OCI-LY1 (cell line): ENCODE measurements around the gene RASGRF2.

Experiments used
- H2AFZ ChIP-seq: fragments of 200-600 bp; sonication (generic), shearing (Covaris generic); 2 replicates; pipeline ENCODE4 v1.6.0; 2014; ENCODE audit warnings: antibody characterized with exemption, mild to moderate bottlenecking, low read length
- H3F3A ChIP-seq: fragments of 200-600 bp; sonication (generic), shearing (Covaris generic); 2 replicates; pipeline ENCODE4 v1.6.0; 2014; ENCODE audit warnings: mild to moderate bottlenecking, antibody characterized with exemption, low read length, moderate library complexity; ENCODE audit not compliant: insufficient read depth
- H3K27ac ChIP-seq: fragments of 200-600 bp; sonication (generic); 2 replicates; pipeline ENCODE4 v1.5.1; 2014; ENCODE audit warnings: low read length, mixed run types, mild to moderate bottlenecking, low read depth; ENCODE audit not compliant: poor library complexity, severe bottlenecking
- H3K27me3 ChIP-seq: fragments of 200-600 bp; sonication (generic); 2 replicates; pipeline ENCODE4 v1.6.0; 2014; ENCODE audit warnings: antibody characterized with exemption, mild to moderate bottlenecking, low read length, moderate library complexity; ENCODE audit not compliant: insufficient read depth
- H3K36me3 ChIP-seq: fragments of 200-600 bp; sonication (generic); 2 replicates; pipeline ENCODE4 v1.6.1; 2014; ENCODE audit warnings: mild to moderate bottlenecking, antibody characterized with exemption, low read length, moderate library complexity, mixed read lengths; ENCODE audit not compliant: insufficient read depth
- H3K4me1 ChIP-seq: fragments of 200-600 bp; sonication (generic); 2 replicates; pipeline ENCODE4 v1.5.1; 2014; ENCODE audit warnings: mild to moderate bottlenecking, low read length, moderate library complexity; ENCODE audit not compliant: insufficient read depth, severe bottlenecking
- H3K4me2 ChIP-seq: fragments of 200-600 bp; sonication (generic), shearing (Covaris generic); 2 replicates; pipeline ENCODE4 v1.6.1; 2014; ENCODE audit warnings: low read length
- H3K4me3 ChIP-seq: fragments of 200-600 bp; sonication (generic); 2 replicates; pipeline ENCODE4 v1.5.1; 2014; ENCODE audit warnings: low read length, low read depth, mild to moderate bottlenecking, mixed read lengths; ENCODE audit not compliant: poor library complexity, severe bottlenecking
- H3K79me2 ChIP-seq: fragments of 200-600 bp; shearing (Covaris generic); 2 replicates; pipeline ENCODE4 v1.6.1; 2016; ENCODE audit warnings: mixed run types, low read length, mixed read lengths; ENCODE audit not compliant: insufficient read depth
- H3K9ac ChIP-seq: fragments of 200-600 bp; sonication (generic), shearing (Covaris generic); 2 replicates; pipeline ENCODE4 v1.6.1; 2014; ENCODE audit warnings: mild to moderate bottlenecking, low read length, mixed read lengths
- H3K9me2 ChIP-seq: fragments of 200-600 bp; sonication (generic), shearing (Covaris generic); 2 replicates; pipeline ENCODE4 v1.6.1; 2014; ENCODE audit warnings: low read depth, mild to moderate bottlenecking, low read length, mixed read lengths
- H3K9me3 ChIP-seq: fragments of 200-600 bp; shearing (Covaris generic); 2 replicates; pipeline ENCODE4 v1.6.1; 2014; ENCODE audit warnings: low read length, mixed read lengths
- H4K20me1 ChIP-seq: fragments of 200-600 bp; sonication (generic), shearing (Covaris generic); 2 replicates; pipeline ENCODE4 v1.6.0; 2016; ENCODE audit warnings: mild to moderate bottlenecking, low read length; ENCODE audit not compliant: insufficient read depth
- EZH2 ChIP-seq: fragments of 200-600 bp; sonication (generic), shearing (Covaris generic); IDR thresholded peaks from 2 replicates; pipeline ENCODE4 v1.8.0; 2017; ENCODE audit warnings: borderline replicate concordance, mixed run types, mild to moderate bottlenecking, antibody characterized with exemption, low read length, moderate library complexity, mixed read lengths
- TF ChIP-seq, protein P1 (sequence below): fragments of 200-600 bp; sonication (generic), shearing (Covaris generic); IDR thresholded peaks from 2 replicates; pipeline ENCODE4 v1.5.1; 2017; ENCODE audit warnings: mild to moderate bottlenecking, antibody characterized with exemption, low read length, moderate library complexity, mixed read lengths

Gene RASGRF2

DNA sequence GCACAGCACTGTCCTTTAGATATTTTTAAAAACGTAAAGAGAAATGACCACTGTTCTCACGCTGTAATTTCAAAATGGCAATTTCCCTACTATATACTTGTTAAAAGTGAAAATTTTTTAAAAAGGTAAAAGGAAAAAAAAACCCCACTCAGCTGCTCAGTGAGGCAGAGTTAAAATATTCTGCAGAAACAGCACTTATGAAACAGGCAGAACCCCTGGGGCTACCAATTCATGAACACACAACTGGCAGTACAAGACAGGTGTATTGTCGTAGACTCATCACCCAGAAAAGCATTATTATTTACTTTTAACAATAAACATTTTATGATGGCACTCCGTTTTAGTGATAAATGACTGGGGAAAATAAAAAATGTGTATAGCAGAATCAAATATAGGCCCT lies 1.5 kb upstream of the RASGRF2 start:
- H3K4me3 ChIP-seq, result no peak overlapping the region
- TF ChIP-seq EZH2, result no peak
- TF ChIP-seq, protein P1, sequence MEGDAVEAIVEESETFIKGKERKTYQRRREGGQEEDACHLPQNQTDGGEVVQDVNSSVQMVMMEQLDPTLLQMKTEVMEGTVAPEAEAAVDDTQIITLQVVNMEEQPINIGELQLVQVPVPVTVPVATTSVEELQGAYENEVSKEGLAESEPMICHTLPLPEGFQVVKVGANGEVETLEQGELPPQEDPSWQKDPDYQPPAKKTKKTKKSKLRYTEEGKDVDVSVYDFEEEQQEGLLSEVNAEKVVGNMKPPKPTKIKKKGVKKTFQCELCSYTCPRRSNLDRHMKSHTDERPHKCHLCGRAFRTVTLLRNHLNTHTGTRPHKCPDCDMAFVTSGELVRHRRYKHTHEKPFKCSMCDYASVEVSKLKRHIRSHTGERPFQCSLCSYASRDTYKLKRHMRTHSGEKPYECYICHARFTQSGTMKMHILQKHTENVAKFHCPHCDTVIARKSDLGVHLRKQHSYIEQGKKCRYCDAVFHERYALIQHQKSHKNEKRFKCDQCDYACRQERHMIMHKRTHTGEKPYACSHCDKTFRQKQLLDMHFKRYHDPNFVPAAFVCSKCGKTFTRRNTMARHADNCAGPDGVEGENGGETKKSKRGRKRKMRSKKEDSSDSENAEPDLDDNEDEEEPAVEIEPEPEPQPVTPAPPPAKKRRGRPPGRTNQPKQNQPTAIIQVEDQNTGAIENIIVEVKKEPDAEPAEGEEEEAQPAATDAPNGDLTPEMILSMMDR, result no peak
- no peaks in the 10 kb centered on the region for H4K20me1 ChIP-seq
- H3K79me2 ChIP-seq, result no peaks in the 10 kb centered on the region
- H3K36me3 ChIP-seq, result no peaks in the 10 kb centered on the region
- H3F3A ChIP-seq, result no peaks in the 10 kb centered on the region
- H3K27me3 ChIP-seq, result no peaks in the 10 kb centered on the region; the same call in 1 of the 2 replicates
- no peaks in the 10 kb centered on the region for H3K4me1 ChIP-seq
- no peak overlapping the region for H3K9ac ChIP-seq
- H3K9me2 ChIP-seq, result no peaks in the 10 kb centered on the region
- no peak overlapping the region for H3K4me2 ChIP-seq
- H3K27ac ChIP-seq, result no peak overlapping the region
- no peaks in the 10 kb centered on the region for H3K9me3 ChIP-seq
- no peak overlapping the region for H2AFZ ChIP-seq

DNA sequence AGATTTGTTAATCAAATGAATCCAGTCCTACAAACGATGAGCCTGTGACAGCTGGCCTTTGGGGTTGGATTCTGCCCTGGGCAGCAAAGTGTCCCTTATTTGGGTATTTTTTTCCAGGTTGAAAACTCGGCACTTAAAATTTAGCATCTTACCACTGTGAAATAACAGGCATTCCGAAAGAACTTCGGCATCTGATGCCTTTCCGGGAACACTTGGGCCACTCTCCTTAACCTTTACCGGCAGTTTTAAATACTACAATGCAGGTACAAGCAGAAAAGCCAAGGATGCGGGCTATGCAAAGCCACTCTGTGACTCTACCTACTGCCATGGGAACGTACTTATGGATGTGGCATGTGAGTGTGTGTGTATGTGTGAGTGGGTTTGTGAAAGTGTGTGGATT lies 1.0 kb upstream of the RASGRF2 start:
- Histone ChIP-seq H3K27ac (no peak overlapping the region), H3K4me3 (no peak overlapping the region), H3K36me3 (no peaks in the 10 kb centered on the region), H3K9ac (no peak overlapping the region), H2AFZ (no peak overlapping the region), H3K9me3 (no peaks in the 10 kb centered on the region), H3F3A (no peaks in the 10 kb centered on the region), H4K20me1 (no peaks in the 10 kb centered on the region), H3K9me2 (no peaks in the 10 kb centered on the region), H3K27me3 (no peaks in the 10 kb centered on the region; the same call in 1 of the 2 replicates), H3K79me2 (no peaks in the 10 kb centered on the region), H3K4me1 (no peaks in the 10 kb centered on the region), H3K4me2 (no peak overlapping the region)
- TF ChIP-seq, protein P1, result no peak
- TF ChIP-seq EZH2, result no peak

DNA sequence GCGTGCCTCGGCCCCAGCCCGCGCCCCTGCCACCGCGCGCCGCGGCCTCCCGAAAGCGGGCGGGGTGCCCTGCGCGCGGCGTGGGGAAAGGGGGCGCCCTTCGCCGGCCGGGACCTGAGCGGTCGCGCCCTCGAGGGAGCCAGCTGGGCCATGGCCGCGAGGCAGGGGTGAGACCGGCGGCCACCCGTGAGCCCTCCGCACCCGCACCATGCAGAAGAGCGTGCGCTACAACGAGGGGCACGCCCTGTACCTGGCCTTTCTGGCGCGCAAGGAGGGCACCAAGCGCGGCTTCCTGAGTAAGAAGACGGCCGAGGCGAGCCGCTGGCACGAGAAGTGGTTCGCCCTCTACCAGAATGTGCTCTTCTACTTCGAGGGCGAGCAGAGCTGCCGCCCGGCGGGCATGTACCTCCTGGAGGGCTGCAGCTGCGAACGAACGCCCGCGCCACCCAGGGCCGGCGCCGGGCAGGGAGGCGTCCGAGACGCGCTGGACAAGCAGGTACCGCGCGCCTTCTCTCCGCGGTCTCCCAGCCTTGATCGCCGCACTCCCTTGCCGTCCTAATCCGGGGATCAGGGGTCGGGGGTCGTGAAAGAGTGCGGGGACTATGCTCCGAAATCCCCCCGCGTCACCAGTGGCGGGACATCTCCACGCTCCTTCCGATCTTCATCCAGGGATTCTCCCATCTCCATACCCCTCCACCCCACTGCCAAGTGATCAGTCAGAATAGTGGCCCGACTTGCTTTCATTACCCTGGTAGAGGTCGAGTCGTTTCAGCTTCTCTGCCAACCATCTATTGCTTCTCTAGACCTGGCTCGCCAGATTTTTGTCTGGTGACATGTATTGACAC lies 590 bp downstream of the RASGRF2 start:
- Histone ChIP-seq H3F3A (no peaks in the 10 kb centered on the region), H3K4me2 (no peak overlapping the region), H4K20me1 (no peaks in the 10 kb centered on the region), H3K9ac (no peak overlapping the region), H3K4me3 (no peak overlapping the region), H3K27me3 (no peaks in the 10 kb centered on the region), H3K27ac (no peak overlapping the region), H3K36me3 (no peaks in the 10 kb centered on the region), H3K9me3 (no peaks in the 10 kb centered on the region), H3K79me2 (no peaks in the 10 kb centered on the region), H2AFZ (no peak overlapping the region), H3K4me1 (no peaks in the 10 kb centered on the region), H3K9me2 (no peaks in the 10 kb centered on the region)
- TF ChIP-seq, protein P1, result no peak
- TF ChIP-seq EZH2, result no peak
